Liver (tissue), 10 donors: ENCODE measurements around the gene HNRNPL. TPM values are rescaled to one million over a fixed set of nuclear protein-coding genes. Genes with fewer than 3 reads are reported as not detected.

ENCODE experiments used
- DNase-seq: peaks from one replicate; pipeline ENCODE4 v3.0.0-alpha.2; 2017; ENCODE audit warnings: low spot score
- H3K27ac ChIP-seq, 2 donors: one replicate each; pipeline ENCODE4 v1.7.0; 2013; ENCODE audit warnings: inconsistent platforms in 2 of 2, low read length in 2 of 2, control low read depth in 1 of 2, low read depth in 1 of 2, mild to moderate bottlenecking in 1 of 2
- H3K27me3 ChIP-seq, 4 donors: one replicate each; pipeline versions ENCODE4 v1.6.1 to v1.7.0; 2013; ENCODE audit warnings: low read length in 3 of 4, inconsistent platforms in 1 of 4, mild to moderate bottlenecking in 1 of 4, moderate library complexity in 1 of 4; ENCODE audit not compliant: control insufficient read depth in 4 of 4, insufficient read depth in 4 of 4
- H3K36me3 ChIP-seq, 4 donors: one replicate each; pipeline versions ENCODE4 v1.6.1 to v1.7.0; 2013; ENCODE audit warnings: low read length in 3 of 4, mild to moderate bottlenecking in 3 of 4, low read depth in 1 of 4, moderate library complexity in 1 of 4; ENCODE audit not compliant: control insufficient read depth in 4 of 4, insufficient read depth in 3 of 4
- H3K4me1 ChIP-seq, 4 donors: one replicate each; pipeline versions ENCODE4 v1.6.1 to v1.7.0; 2013; ENCODE audit warnings: low read length in 3 of 4, mild to moderate bottlenecking in 3 of 4, moderate library complexity in 1 of 4; ENCODE audit not compliant: control insufficient read depth in 4 of 4, insufficient read depth in 4 of 4
- H3K4me3 ChIP-seq, 3 donors: one replicate each; pipeline versions ENCODE4 v1.6.1 to v1.7.0; 2013; ENCODE audit warnings: low read length in 3 of 3, control low read depth in 1 of 3, low read depth in 1 of 3, mild to moderate bottlenecking in 1 of 3
- H3K9ac ChIP-seq, 2 donors: one replicate each; pipeline ENCODE4 v1.7.0; 2013; ENCODE audit warnings: low read length in 2 of 2, mild to moderate bottlenecking in 2 of 2, moderate library complexity in 2 of 2, control low read depth in 1 of 2, low read depth in 1 of 2
- H3K9me3 ChIP-seq, 4 donors: one replicate each; pipeline versions ENCODE4 v1.6.1 to v1.7.0; 2013; ENCODE audit warnings: low read length in 3 of 4; ENCODE audit not compliant: control insufficient read depth in 4 of 4
- HNF4G ChIP-seq: IDR thresholded peaks from 2 replicates; pipeline ENCODE4 v1.6.1; 2016; ENCODE audit warnings: antibody characterized with exemption
- RAD21 ChIP-seq, 2 donors: IDR thresholded peaks; 2 replicates each; pipeline ENCODE4 v1.6.1; 2016; ENCODE audit warnings: antibody characterized with exemption in 2 of 2, mild to moderate bottlenecking in 2 of 2
- REST ChIP-seq: IDR thresholded peaks from 2 replicates; pipeline ENCODE4 v1.6.1; 2016; ENCODE audit warnings: antibody characterized with exemption, mild to moderate bottlenecking
- TAF1 ChIP-seq: conservative IDR thresholded peaks from 2 replicates; pipeline ENCODE4 v1.6.1; 2016; ENCODE audit warnings: antibody characterized with exemption, mild to moderate bottlenecking
- WGBS: extraction: QIAGEN DNeasy Blood & Tissue Kit; methylation state at CpG from one replicate; pipeline ENCODE4 v1.1.7; 2013; 5-methylcytosine and 5-hydroxymethylcytosine counted together
- polyA plus RNA-seq, 2 donors: library from polyadenylated mRNA; stranded (reverse) in 1 of 2; unstranded in 1 of 2; fragments of 200-250 nt in 1 of 2; fragments of >200 nt in 1 of 2; fragmentation: Nextera tagmentation in 1 of 2; extraction: Ambion mirVana in 1 of 2; gene quantifications; one replicate each; pipeline versions ENCODE4 v1.2.1 to v1.2.3, GENCODE V29; 2013 to 2015
- small RNA-seq: library from RNA; depleted of rRNA; stranded (forward); fragments of <200 nt; gene quantifications from one replicate; pipeline ENCODE3, GENCODE V24; 2014
- total RNA-seq, 2 donors: library from RNA; depleted of rRNA; stranded (reverse); fragments of >200 nt; gene quantifications; one replicate each; pipeline ENCODE4 v1.2.3, GENCODE V29; 2014
- donor health status: healthy.
- donor health status: healthy.
- donor health status: healthy.
- donor health status: healthy.
- donor health status: healthy.

Gene HNRNPL
- total and polyA plus RNA-seq, 4 donors, result 50.4 to 166 (median 95.6) TPM

DNA sequence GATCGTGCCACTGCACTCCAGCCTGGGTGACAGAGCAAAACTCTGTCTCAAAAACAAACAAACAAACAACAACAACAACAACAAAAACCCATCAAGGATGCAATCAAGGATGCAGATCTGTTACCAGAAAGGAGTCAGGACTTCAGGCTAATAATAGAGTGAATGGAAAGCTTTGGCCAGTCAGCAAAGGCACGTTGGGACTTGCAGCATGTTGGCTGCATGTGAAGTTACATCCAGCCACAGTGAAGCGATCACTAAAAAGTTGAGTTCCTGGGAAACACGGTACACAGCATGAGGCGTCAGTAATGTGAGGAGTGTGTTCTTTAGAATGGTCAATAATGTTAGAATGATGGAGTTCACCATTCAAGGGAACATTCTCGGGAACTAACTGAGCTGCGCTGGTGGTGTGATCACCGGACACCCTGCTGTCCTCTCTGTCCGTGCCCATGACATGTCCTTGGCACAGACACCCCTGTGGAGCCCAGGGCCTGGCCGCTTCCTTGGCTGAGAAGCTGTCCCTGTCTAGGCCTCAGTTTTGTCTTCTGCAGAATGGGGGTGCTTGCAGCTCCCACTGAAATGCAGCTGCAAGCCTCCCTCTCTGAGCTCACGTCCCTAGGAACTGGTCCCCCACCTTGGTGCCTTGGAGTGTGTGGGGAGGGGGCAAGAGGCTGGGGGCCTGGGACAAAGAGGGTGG lies 63.1 kb downstream of the HNRNPL start:
- H3K36me3 ChIP-seq, result no peaks in the 10 kb centered on the region
- WGBS, result 92% methylated on average over 11 of the region's 11 CpGs
- DNase-seq, result no peak

More for the DNA sequence above, 63.1 kb downstream of the HNRNPL start:
- TF ChIP-seq RAD21 (IDR thresholded peaks at IDR 0.05), result no peak
- no peak for TF ChIP-seq TAF1
- no peak for TF ChIP-seq HNF4G
- TF ChIP-seq REST, result no peak
- H3K4me1 ChIP-seq, result no peaks in the 10 kb centered on the region
- no peak overlapping the region for H3K4me3 ChIP-seq
- no peaks in the 10 kb centered on the region for H3K27me3 ChIP-seq
- no peak overlapping the region for H3K9ac ChIP-seq
- H3K27ac ChIP-seq, result no peak overlapping the region
- no peaks in the 10 kb centered on the region for H3K9me3 ChIP-seq

Small RNA genes within 50 kb of the gene (small RNA-seq; reads per million reads assigned to genes)
- not detected for gene RNU6-140P

Other genes with a start within 250 kb of the HNRNPL start
- 1 to 10 TPM; 1.8 to 2.1 TPM for gene MAP4K1, start 232.0 kb downstream of the HNRNPL start, total RNA-seq
- gene MAP4K1, start 232.0 kb downstream of the HNRNPL start, polyA plus RNA-seq, result 1 to 10 TPM in 1 of 2 donors, under 1 TPM in 1; 0.89 to 3.1 TPM
- gene EIF3K, start 230.8 kb downstream of the HNRNPL start, total RNA-seq, result 100 to 1,000 TPM; 130 to 240 TPM
- gene EIF3K, start 230.8 kb downstream of the HNRNPL start, polyA plus RNA-seq, result 100 to 1,000 TPM; 118 to 173 TPM
- 100 to 1,000 TPM in 1 of 2 donors, 10 to 100 TPM in 1; 93.9 to 164 TPM for gene ACTN4, start 202.3 kb downstream of the HNRNPL start, total RNA-seq
- gene ACTN4, start 202.3 kb downstream of the HNRNPL start, polyA plus RNA-seq, result 100 to 1,000 TPM in 1 of 2 donors, 10 to 100 TPM in 1; 35.4 to 104 TPM
- 10 to 100 TPM in 1 of 2 donors, 1 to 10 TPM in 1; 5.3 to 28.7 TPM for gene CAPN12, start 105.5 kb downstream of the HNRNPL start, total RNA-seq
- 10 to 100 TPM in 1 of 2 donors, 1 to 10 TPM in 1; 3.8 to 12.3 TPM for gene CAPN12, start 105.5 kb downstream of the HNRNPL start, polyA plus RNA-seq
- not detected for gene LGALS7, start 76.5 kb downstream of the HNRNPL start, total RNA-seq
- gene LGALS7, start 76.5 kb downstream of the HNRNPL start, polyA plus RNA-seq, result not detected
- gene LGALS7B, start 60.8 kb downstream of the HNRNPL start, total RNA-seq, result not detected
- under 1 TPM in 1 of 2 donors, not detected in 1; 0.36 TPM for gene LGALS7B, start 60.8 kb downstream of the HNRNPL start, polyA plus RNA-seq
- 10 to 100 TPM in 1 of 2 donors, under 1 TPM in 1; 0.42 to 13.7 TPM for gene LGALS4, start 37.0 kb downstream of the HNRNPL start, total RNA-seq
- gene LGALS4, start 37.0 kb downstream of the HNRNPL start, polyA plus RNA-seq, result 10 to 100 TPM; 10.5 to 40.6 TPM
- 100 to 1,000 TPM; 226 to 259 TPM for gene ECH1, start 18.2 kb downstream of the HNRNPL start, total RNA-seq
- 1,000 to 10,000 TPM in 1 of 2 donors, 100 to 1,000 TPM in 1; 581 to 1,082 TPM for gene ECH1, start 18.2 kb downstream of the HNRNPL start, polyA plus RNA-seq
- 1 to 10 TPM; 4.9 to 5.5 TPM for gene RINL, start 28.3 kb upstream of the HNRNPL start, total RNA-seq
- 1 to 10 TPM; 5.5 to 8.7 TPM for gene RINL, start 28.3 kb upstream of the HNRNPL start, polyA plus RNA-seq
- 10 to 100 TPM; 21.8 to 42.2 TPM for gene SIRT2, start 49.6 kb upstream of the HNRNPL start, total RNA-seq
- 10 to 100 TPM; 26.1 to 27.6 TPM for gene SIRT2, start 49.6 kb upstream of the HNRNPL start, polyA plus RNA-seq
- gene NFKBIB, start 50.0 kb upstream of the HNRNPL start, total RNA-seq, result 10 to 100 TPM; 10.0 to 19.7 TPM
- 10 to 100 TPM in 1 of 2 donors, 1 to 10 TPM in 1; 8.0 to 25.4 TPM for gene NFKBIB, start 50.0 kb upstream of the HNRNPL start, polyA plus RNA-seq
- gene CCER2, start 62.2 kb upstream of the HNRNPL start, total RNA-seq, result under 1 TPM; 0.08 to 0.14 TPM
- gene CCER2, start 62.2 kb upstream of the HNRNPL start, polyA plus RNA-seq, result under 1 TPM in 1 of 2 donors, not detected in 1; 0.16 TPM
- gene SARS2, start 80.8 kb upstream of the HNRNPL start, total RNA-seq, result 10 to 100 TPM; 15.9 to 19.2 TPM
- 10 to 100 TPM; 16.4 to 17.8 TPM for gene SARS2, start 80.8 kb upstream of the HNRNPL start, polyA plus RNA-seq
- gene MRPS12, start 81.0 kb upstream of the HNRNPL start, total RNA-seq, result 10 to 100 TPM; 19.0 to 20.2 TPM
- gene MRPS12, start 81.0 kb upstream of the HNRNPL start, polyA plus RNA-seq, result 10 to 100 TPM; 59.6 to 62.0 TPM
- 10 to 100 TPM; 21.3 to 31.9 TPM for gene FBXO17, start 125.8 kb upstream of the HNRNPL start, total RNA-seq
- gene FBXO17, start 125.8 kb upstream of the HNRNPL start, polyA plus RNA-seq, result 10 to 100 TPM; 19.7 to 25.6 TPM
- 1 to 10 TPM; 3.1 to 4.3 TPM for gene FBXO27, start 182.6 kb upstream of the HNRNPL start, total RNA-seq
- 1 to 10 TPM; 2.1 to 5.0 TPM for gene FBXO27, start 182.6 kb upstream of the HNRNPL start, polyA plus RNA-seq
- under 1 TPM in 1 of 2 donors, not detected in 1; 0.05 TPM for gene ACP7, start 234.4 kb upstream of the HNRNPL start, total RNA-seq
- not detected for gene ACP7, start 234.4 kb upstream of the HNRNPL start, polyA plus RNA-seq